ENCODE results near the gene PIEZO1. TPM values are rescaled to one million over a fixed set of nuclear protein-coding genes. Genes with fewer than 3 reads are reported as not detected.

PIEZO1 gene
- total RNA-seq, 4 donors from 2014 or later = 101 to 364 (median 121) TPM

- TF ChIP-seq CTCF (IDR thresholded peaks at IDR 0.05; ENCODE audit: low read depth) = no peak
These were observed 92.2 kb downstream of the PIEZO1 start for GRCh38 chr16:88692861-88693260.

GRCh38 chr16:88691924-88692560 is 93.0 kb downstream of the PIEZO1 start:
- TF ChIP-seq CTCF (IDR thresholded peaks at IDR 0.05; ENCODE audit: low read depth) = no peak

GRCh38 chr16:88691129-88691813 is 93.7 kb downstream of the PIEZO1 start:
- no peak for TF ChIP-seq CTCF (IDR thresholded peaks at IDR 0.05; ENCODE audit: low read depth)

- TF ChIP-seq CTCF (IDR thresholded peaks at IDR 0.05; ENCODE audit: low read depth) = no peak
These were observed 94.5 kb downstream of the PIEZO1 start for GRCh38 chr16:88690341-88691128.

- no peak for TF ChIP-seq CTCF (IDR thresholded peaks at IDR 0.05; ENCODE audit: low read depth)
These were observed 96.8 kb downstream of the PIEZO1 start for GRCh38 chr16:88688013-88688778.

GRCh38 chr16:88687676-88688012 is 97.4 kb downstream of the PIEZO1 start:
- TF ChIP-seq CTCF (IDR thresholded peaks at IDR 0.05; ENCODE audit: low read depth) = no peak

- TF ChIP-seq CTCF (IDR thresholded peaks at IDR 0.05; ENCODE audit: low read depth) = no peak
These were observed 97.8 kb downstream of the PIEZO1 start for GRCh38 chr16:88687254-88687576.

Measured in subcutaneous adipose tissue (tissue), 4 donors.